ENCODE measurements around the gene PNLIPRP3.
"Not testable (repeated sequence)": the region's sequence is repeated elsewhere in the genome, so short reads cannot be mapped to it uniquely, and the experiment has no call there.

The PNLIPRP3 gene

GRCh38 chr10:116427671-116428070 lies at the start of gene PNLIPRP3:
TSS of gene PNLIPRP3 (plus strand) at chr10:116427847. CDS start at chr10:116428013, 166 bp downstream.
- H3K36me3 ChIP-seq (ENCODE audit: control insufficient read depth, insufficient read depth, low read length), result no peaks in the 10 kb centered on the region
- H3K9ac ChIP-seq (ENCODE audit: low read length), result no peak within 1 kb of the TSS
- H3K27me3 ChIP-seq (ENCODE audit: control insufficient read depth, insufficient read depth, low read length), result no peaks in the 10 kb centered on the region
- no peak within 1 kb of the TSS for H3K4me3 ChIP-seq (ENCODE audit: low read length)
- no peaks in the 10 kb centered on the region for H3K4me1 ChIP-seq (ENCODE audit: control insufficient read depth, insufficient read depth, low read length)
- no peaks in the 10 kb centered on the region for H3K9me3 ChIP-seq (ENCODE audit: control insufficient read depth, low read length)

- H3K4me1 ChIP-seq (ENCODE audit: control insufficient read depth, insufficient read depth, low read length), result no peaks in the 10 kb centered on the region
- no peak overlapping the region for H3K4me3 ChIP-seq (ENCODE audit: low read length)
- H3K27me3 ChIP-seq (ENCODE audit: control insufficient read depth, insufficient read depth, low read length), result no peaks in the 10 kb centered on the region
- H3K9ac ChIP-seq (ENCODE audit: low read length), result no peak overlapping the region
- H3K36me3 ChIP-seq (ENCODE audit: control insufficient read depth, insufficient read depth, low read length), result no peaks in the 10 kb centered on the region
- H3K9me3 ChIP-seq (ENCODE audit: control insufficient read depth, low read length), result no peaks in the 10 kb centered on the region
These were observed 45.4 kb upstream of the PNLIPRP3 start for GRCh38 chr10:116382290-116382689.

- Histone ChIP-seq H3K9me3 (ENCODE audit: control insufficient read depth, low read length) (no peaks in the 10 kb centered on the region), H3K9ac (ENCODE audit: low read length) (no peak overlapping the region), H3K4me3 (ENCODE audit: low read length) (no peak overlapping the region), H3K4me1 (ENCODE audit: control insufficient read depth, insufficient read depth, low read length) (no peaks in the 10 kb centered on the region), H3K27me3 (ENCODE audit: control insufficient read depth, insufficient read depth, low read length) (no peaks in the 10 kb centered on the region), H3K36me3 (ENCODE audit: control insufficient read depth, insufficient read depth, low read length) (no peaks in the 10 kb centered on the region)
These were observed 42.3 kb upstream of the PNLIPRP3 start for GRCh38 chr10:116385311-116385710.

GRCh38 chr10:116385994-116386809 lies 41.4 kb upstream of the PNLIPRP3 start:
- Histone ChIP-seq H3K4me1 (ENCODE audit: control insufficient read depth, insufficient read depth, low read length) (no peaks in the 10 kb centered on the region), H3K4me3 (ENCODE audit: low read length) (no peak overlapping the region)

GRCh38 chr10:116393246-116393831 lies 34.3 kb upstream of the PNLIPRP3 start:
- not testable (repeated sequence) for H3K36me3 ChIP-seq (ENCODE audit: control insufficient read depth, insufficient read depth, low read length); H3K4me3 ChIP-seq (ENCODE audit: low read length); H3K27me3 ChIP-seq (ENCODE audit: control insufficient read depth, insufficient read depth, low read length); H3K9me3 ChIP-seq (ENCODE audit: control insufficient read depth, low read length); H3K4me1 ChIP-seq (ENCODE audit: control insufficient read depth, insufficient read depth, low read length); H3K9ac ChIP-seq (ENCODE audit: low read length)

More at GRCh38 chr10:116385994-116386809, 41.4 kb upstream of the PNLIPRP3 start:
- no peaks in the 10 kb centered on the region for H3K9me3 ChIP-seq (ENCODE audit: control insufficient read depth, low read length)
- no peak overlapping the region for H3K9ac ChIP-seq (ENCODE audit: low read length)
- H3K27me3 ChIP-seq (ENCODE audit: control insufficient read depth, insufficient read depth, low read length), result no peaks in the 10 kb centered on the region
- H3K36me3 ChIP-seq (ENCODE audit: control insufficient read depth, insufficient read depth, low read length), result no peaks in the 10 kb centered on the region

GRCh38 chr10:116395223-116395985 lies 32.2 kb upstream of the PNLIPRP3 start:
- Histone ChIP-seq H3K4me3 (ENCODE audit: low read length) (no peak overlapping the region), H3K27me3 (ENCODE audit: control insufficient read depth, insufficient read depth, low read length) (no peaks in the 10 kb centered on the region), H3K9ac (ENCODE audit: low read length) (no peak overlapping the region), H3K36me3 (ENCODE audit: control insufficient read depth, insufficient read depth, low read length) (no peaks in the 10 kb centered on the region), H3K9me3 (ENCODE audit: control insufficient read depth, low read length) (no peaks in the 10 kb centered on the region), H3K4me1 (ENCODE audit: control insufficient read depth, insufficient read depth, low read length) (no peaks in the 10 kb centered on the region)

GRCh38 chr10:116398224-116398623 lies 29.4 kb upstream of the PNLIPRP3 start:
- Histone ChIP-seq H3K27me3 (ENCODE audit: control insufficient read depth, insufficient read depth, low read length) (no peaks in the 10 kb centered on the region), H3K4me3 (ENCODE audit: low read length) (no peak overlapping the region), H3K9me3 (ENCODE audit: control insufficient read depth, low read length) (no peaks in the 10 kb centered on the region), H3K9ac (ENCODE audit: low read length) (no peak overlapping the region), H3K36me3 (ENCODE audit: control insufficient read depth, insufficient read depth, low read length) (no peaks in the 10 kb centered on the region), H3K4me1 (ENCODE audit: control insufficient read depth, insufficient read depth, low read length) (no peaks in the 10 kb centered on the region)

- Histone ChIP-seq H3K4me3 (ENCODE audit: low read length) (no peak overlapping the region), H3K9ac (ENCODE audit: low read length) (no peak overlapping the region), H3K4me1 (ENCODE audit: control insufficient read depth, insufficient read depth, low read length) (no peaks in the 10 kb centered on the region), H3K36me3 (ENCODE audit: control insufficient read depth, insufficient read depth, low read length) (no peaks in the 10 kb centered on the region), H3K9me3 (ENCODE audit: control insufficient read depth, low read length) (no peaks in the 10 kb centered on the region), H3K27me3 (ENCODE audit: control insufficient read depth, insufficient read depth, low read length) (no peaks in the 10 kb centered on the region)
These were observed 24.8 kb upstream of the PNLIPRP3 start for GRCh38 chr10:116402858-116403257.

- H3K36me3 ChIP-seq (ENCODE audit: control insufficient read depth, insufficient read depth, low read length), result no peaks in the 10 kb centered on the region
- no peaks in the 10 kb centered on the region for H3K9me3 ChIP-seq (ENCODE audit: control insufficient read depth, low read length)
- no peaks in the 10 kb centered on the region for H3K27me3 ChIP-seq (ENCODE audit: control insufficient read depth, insufficient read depth, low read length)
- no peaks in the 10 kb centered on the region for H3K4me1 ChIP-seq (ENCODE audit: control insufficient read depth, insufficient read depth, low read length)
- no peak overlapping the region for H3K9ac ChIP-seq (ENCODE audit: low read length)
- no peak overlapping the region for H3K4me3 ChIP-seq (ENCODE audit: low read length)
These were observed 23.9 kb upstream of the PNLIPRP3 start for GRCh38 chr10:116403740-116404250.

GRCh38 chr10:116408719-116409118 lies 18.9 kb upstream of the PNLIPRP3 start:
- Histone ChIP-seq H3K9ac (ENCODE audit: low read length) (no peak overlapping the region), H3K4me1 (ENCODE audit: control insufficient read depth, insufficient read depth, low read length) (no peaks in the 10 kb centered on the region)

GRCh38 chr10:116410351-116410750 lies 17.3 kb upstream of the PNLIPRP3 start:
- Histone ChIP-seq H3K36me3 (ENCODE audit: control insufficient read depth, insufficient read depth, low read length) (no peaks in the 10 kb centered on the region), H3K4me1 (ENCODE audit: control insufficient read depth, insufficient read depth, low read length) (no peaks in the 10 kb centered on the region), H3K4me3 (ENCODE audit: low read length) (no peak overlapping the region), H3K27me3 (ENCODE audit: control insufficient read depth, insufficient read depth, low read length) (no peaks in the 10 kb centered on the region), H3K9ac (ENCODE audit: low read length) (no peak overlapping the region), H3K9me3 (ENCODE audit: control insufficient read depth, low read length) (no peaks in the 10 kb centered on the region)

More at GRCh38 chr10:116408719-116409118, 18.9 kb upstream of the PNLIPRP3 start:
- Histone ChIP-seq H3K9me3 (ENCODE audit: control insufficient read depth, low read length) (no peaks in the 10 kb centered on the region), H3K36me3 (ENCODE audit: control insufficient read depth, insufficient read depth, low read length) (no peaks in the 10 kb centered on the region), H3K4me3 (ENCODE audit: low read length) (no peak overlapping the region), H3K27me3 (ENCODE audit: control insufficient read depth, insufficient read depth, low read length) (no peaks in the 10 kb centered on the region)

GRCh38 chr10:116417821-116418220 lies 9.8 kb upstream of the PNLIPRP3 start:
- no peaks in the 10 kb centered on the region for H3K9me3 ChIP-seq (ENCODE audit: control insufficient read depth, low read length)
- H3K4me1 ChIP-seq (ENCODE audit: control insufficient read depth, insufficient read depth, low read length), result no peaks in the 10 kb centered on the region
- no peaks in the 10 kb centered on the region for H3K27me3 ChIP-seq (ENCODE audit: control insufficient read depth, insufficient read depth, low read length)
- no peak overlapping the region for H3K9ac ChIP-seq (ENCODE audit: low read length)
- no peak overlapping the region for H3K4me3 ChIP-seq (ENCODE audit: low read length)
- H3K36me3 ChIP-seq (ENCODE audit: control insufficient read depth, insufficient read depth, low read length), result no peaks in the 10 kb centered on the region

All from mucosa of stomach (tissue), 1 donor.